ENCODE data around the gene LCE6A. TPM values are rescaled to one million over a fixed set of nuclear protein-coding genes. Genes with fewer than 3 reads are reported as not detected.

Gene LCE6A
- polyA plus RNA-seq, 4 donors: not detected

- no peak overlapping the region for H3K27ac ChIP-seq (ENCODE audit: low read depth in 1 of 3, low read length in 2 of 3)
- no peaks in the 10 kb centered on the region for H3K4me1 ChIP-seq (ENCODE audit: control insufficient read depth in 3 of 3, insufficient read depth in 2 of 3, low read depth in 1 of 3, low read length in 2 of 3)
- DNase-seq: no peak
Observed at GRCh38 chr1:152864443-152864842, 21.8 kb downstream of the LCE6A start.

GRCh38 chr1:152866321-152866720 lies 23.7 kb downstream of the LCE6A start:
- H3K9me3 ChIP-seq (ENCODE audit: control insufficient read depth in 2 of 2, insufficient read depth in 1 of 2, low read depth in 1 of 2, low read length in 1 of 2): no peaks in the 10 kb centered on the region
- no peaks in the 10 kb centered on the region for H3K36me3 ChIP-seq (ENCODE audit: control insufficient read depth in 3 of 3, insufficient read depth in 2 of 3, low read depth in 1 of 3, low read length in 3 of 3)
- FAIRE-seq (no peak), DNase-seq (no peak)
- H3K4me1 ChIP-seq (ENCODE audit: control insufficient read depth in 3 of 3, insufficient read depth in 2 of 3, low read depth in 1 of 3, low read length in 2 of 3): no peaks in the 10 kb centered on the region
- no peak overlapping the region for H3K4me3 ChIP-seq (ENCODE audit: low read depth in 1 of 3, low read length in 3 of 3)
- H3K27ac ChIP-seq (ENCODE audit: low read depth in 1 of 3, low read length in 2 of 3): no peak overlapping the region
- H3K27me3 ChIP-seq (ENCODE audit: control insufficient read depth in 3 of 3, insufficient read depth in 3 of 3, low read length in 3 of 3): peaks cover 0 to 2% (median 0%) of the 10 kb centered on the region in 3 donors
- 74 to 84% (median 78%) methylated on average over 2 of the region's 2 CpGs for whole genome bisulfite sequencing, 3 donors

More at GRCh38 chr1:152864443-152864842, 21.8 kb downstream of the LCE6A start:
- no peaks in the 10 kb centered on the region for H3K9me3 ChIP-seq (ENCODE audit: control insufficient read depth in 2 of 2, insufficient read depth in 1 of 2, low read depth in 1 of 2, low read length in 1 of 2)
- H3K4me3 ChIP-seq (ENCODE audit: low read depth in 1 of 3, low read length in 3 of 3): no peak overlapping the region
- no peak for FAIRE-seq
- H3K36me3 ChIP-seq (ENCODE audit: control insufficient read depth in 3 of 3, insufficient read depth in 2 of 3, low read depth in 1 of 3, low read length in 3 of 3): no peaks in the 10 kb centered on the region
- H3K27me3 ChIP-seq (ENCODE audit: control insufficient read depth in 3 of 3, insufficient read depth in 3 of 3, low read length in 3 of 3): no peaks in the 10 kb centered on the region

GRCh38 chr1:152869808-152870419 lies 27.3 kb downstream of the LCE6A start:
- FAIRE-seq (no peak), DNase-seq (peak; percentile 69 to 71)
- Histone ChIP-seq H3K9me3 (ENCODE audit: control insufficient read depth in 2 of 2, insufficient read depth in 1 of 2, low read depth in 1 of 2, low read length in 1 of 2) (no peaks in the 10 kb centered on the region), H3K27ac (ENCODE audit: low read depth in 1 of 3, low read length in 2 of 3) (no peak overlapping the region), H3K4me1 (ENCODE audit: control insufficient read depth in 3 of 3, insufficient read depth in 2 of 3, low read depth in 1 of 3, low read length in 2 of 3) (no peaks in the 10 kb centered on the region), H3K4me3 (ENCODE audit: low read depth in 1 of 3, low read length in 3 of 3) (no peak overlapping the region), H3K36me3 (ENCODE audit: control insufficient read depth in 3 of 3, insufficient read depth in 2 of 3, low read depth in 1 of 3, low read length in 3 of 3) (no peaks in the 10 kb centered on the region), H3K27me3 (ENCODE audit: control insufficient read depth in 3 of 3, insufficient read depth in 3 of 3, low read length in 3 of 3) (peaks cover 0 to 2% (median 0%) of the 10 kb centered on the region in 3 donors)
- 30 to 41% (median 31%) methylated on average over 9 of the region's 9 CpGs for WGBS, 3 donors

GRCh38 chr1:152870831-152871730 lies 28.4 kb downstream of the LCE6A start:
- FAIRE-seq: no peak
- Histone ChIP-seq H3K27ac (ENCODE audit: low read depth in 1 of 3, low read length in 2 of 3) (no peak overlapping the region), H3K9me3 (ENCODE audit: control insufficient read depth in 2 of 2, insufficient read depth in 1 of 2, low read depth in 1 of 2, low read length in 1 of 2) (no peaks in the 10 kb centered on the region), H3K27me3 (ENCODE audit: control insufficient read depth in 3 of 3, insufficient read depth in 3 of 3, low read length in 3 of 3) (peaks cover 0 to 2% (median 0%) of the 10 kb centered on the region in 3 donors), H3K4me3 (ENCODE audit: low read depth in 1 of 3, low read length in 3 of 3) (no peak overlapping the region), H3K36me3 (ENCODE audit: control insufficient read depth in 3 of 3, insufficient read depth in 2 of 3, low read depth in 1 of 3, low read length in 3 of 3) (no peaks in the 10 kb centered on the region), H3K4me1 (ENCODE audit: control insufficient read depth in 3 of 3, insufficient read depth in 2 of 3, low read depth in 1 of 3, low read length in 2 of 3) (no peaks in the 10 kb centered on the region)
- DNase-seq: peak in 1 of 2 donors; percentile 37
- WGBS, 3 donors: 41 to 48% (median 45%) methylated on average over 17 of the region's 17 CpGs

- Histone ChIP-seq H3K4me1 (ENCODE audit: control insufficient read depth in 3 of 3, insufficient read depth in 2 of 3, low read depth in 1 of 3, low read length in 2 of 3) (no peaks in the 10 kb centered on the region), H3K9me3 (ENCODE audit: control insufficient read depth in 2 of 2, insufficient read depth in 1 of 2, low read depth in 1 of 2, low read length in 1 of 2) (no peaks in the 10 kb centered on the region), H3K27ac (ENCODE audit: low read depth in 1 of 3, low read length in 2 of 3) (no peak overlapping the region), H3K36me3 (ENCODE audit: control insufficient read depth in 3 of 3, insufficient read depth in 2 of 3, low read depth in 1 of 3, low read length in 3 of 3) (no peaks in the 10 kb centered on the region), H3K4me3 (ENCODE audit: low read depth in 1 of 3, low read length in 3 of 3) (no peak overlapping the region), H3K27me3 (ENCODE audit: control insufficient read depth in 3 of 3, insufficient read depth in 3 of 3, low read length in 3 of 3) (peaks cover 0 to 2% (median 0%) of the 10 kb centered on the region in 3 donors)
- DNase-seq (no peak), FAIRE-seq (no peak)
- 83 to 87% (median 84%) methylated on average over 6 of the region's 6 CpGs for WGBS, 3 donors
Observed at GRCh38 chr1:152871731-152872126, 29.1 kb downstream of the LCE6A start.

GRCh38 chr1:152873495-152873894 lies 30.8 kb downstream of the LCE6A start:
- no peaks in the 10 kb centered on the region for H3K36me3 ChIP-seq (ENCODE audit: control insufficient read depth in 3 of 3, insufficient read depth in 2 of 3, low read depth in 1 of 3, low read length in 3 of 3)
- H3K9me3 ChIP-seq (ENCODE audit: control insufficient read depth in 2 of 2, insufficient read depth in 1 of 2, low read depth in 1 of 2, low read length in 1 of 2): no peaks in the 10 kb centered on the region
- FAIRE-seq: no peak
- H3K4me1 ChIP-seq (ENCODE audit: control insufficient read depth in 3 of 3, insufficient read depth in 2 of 3, low read depth in 1 of 3, low read length in 2 of 3): no peaks in the 10 kb centered on the region
- no peak overlapping the region for H3K4me3 ChIP-seq (ENCODE audit: low read depth in 1 of 3, low read length in 3 of 3)
- DNase-seq: no peak
- H3K27ac ChIP-seq (ENCODE audit: low read depth in 1 of 3, low read length in 2 of 3): no peak overlapping the region
- H3K27me3 ChIP-seq (ENCODE audit: control insufficient read depth in 3 of 3, insufficient read depth in 3 of 3, low read length in 3 of 3): peaks cover 0 to 2% (median 0%) of the 10 kb centered on the region in 3 donors

- DNase-seq: no peak
- WGBS, 3 donors: 41 to 71% (median 58%) methylated on average over 1 of the region's 1 CpG
- Histone ChIP-seq H3K4me3 (ENCODE audit: low read depth in 1 of 3, low read length in 3 of 3) (no peak overlapping the region), H3K36me3 (ENCODE audit: control insufficient read depth in 3 of 3, insufficient read depth in 2 of 3, low read depth in 1 of 3, low read length in 3 of 3) (no peaks in the 10 kb centered on the region), H3K4me1 (ENCODE audit: control insufficient read depth in 3 of 3, insufficient read depth in 2 of 3, low read depth in 1 of 3, low read length in 2 of 3) (no peaks in the 10 kb centered on the region), H3K27ac (ENCODE audit: low read depth in 1 of 3, low read length in 2 of 3) (no peak overlapping the region), H3K27me3 (ENCODE audit: control insufficient read depth in 3 of 3, insufficient read depth in 3 of 3, low read length in 3 of 3) (no peaks in the 10 kb centered on the region), H3K9me3 (ENCODE audit: control insufficient read depth in 2 of 2, insufficient read depth in 1 of 2, low read depth in 1 of 2, low read length in 1 of 2) (no peaks in the 10 kb centered on the region)
- no peak for FAIRE-seq
Observed at GRCh38 chr1:152876827-152877226, 34.2 kb downstream of the LCE6A start.

- no peaks in the 10 kb centered on the region for H3K4me1 ChIP-seq (ENCODE audit: control insufficient read depth in 3 of 3, insufficient read depth in 2 of 3, low read depth in 1 of 3, low read length in 2 of 3)
- 5 to 30% (median 14%) methylated on average over 1 of the region's 1 CpG for WGBS, 3 donors
- DNase-seq (no peak), FAIRE-seq (no peak)
- no peaks in the 10 kb centered on the region for H3K9me3 ChIP-seq (ENCODE audit: control insufficient read depth in 2 of 2, insufficient read depth in 1 of 2, low read depth in 1 of 2, low read length in 1 of 2)
- H3K27ac ChIP-seq (ENCODE audit: low read depth in 1 of 3, low read length in 2 of 3): no peak within 1 kb of the TSS
- no peaks in the 10 kb centered on the region for H3K27me3 ChIP-seq (ENCODE audit: control insufficient read depth in 3 of 3, insufficient read depth in 3 of 3, low read length in 3 of 3)
- no peaks in the 10 kb centered on the region for H3K36me3 ChIP-seq (ENCODE audit: control insufficient read depth in 3 of 3, insufficient read depth in 2 of 3, low read depth in 1 of 3, low read length in 3 of 3)
- H3K4me3 ChIP-seq (ENCODE audit: low read depth in 1 of 3, low read length in 3 of 3): no peak within 1 kb of the TSS
Observed at GRCh38 chr1:152878042-152878441, 35.4 kb downstream of the LCE6A start, which contains the start of gene SMCP. TSS of gene SMCP (plus strand) at chr1:152878322. CDS start at chr1:152884423, 6,101 bp downstream.

All from small intestine (tissue), 7 donors.